GM19328 (cell line): ENCODE data around the gene NEDD1.

Source experiments
- ATAC-seq: cut with Tn5 transposase; IDR thresholded peaks from one replicate; pipeline ENCODE4 v1.9.1; 2021; ENCODE audit warnings: mild to moderate bottlenecking, moderate library complexity; ENCODE audit not compliant: unreplicated experiment

Gene NEDD1

DNA sequence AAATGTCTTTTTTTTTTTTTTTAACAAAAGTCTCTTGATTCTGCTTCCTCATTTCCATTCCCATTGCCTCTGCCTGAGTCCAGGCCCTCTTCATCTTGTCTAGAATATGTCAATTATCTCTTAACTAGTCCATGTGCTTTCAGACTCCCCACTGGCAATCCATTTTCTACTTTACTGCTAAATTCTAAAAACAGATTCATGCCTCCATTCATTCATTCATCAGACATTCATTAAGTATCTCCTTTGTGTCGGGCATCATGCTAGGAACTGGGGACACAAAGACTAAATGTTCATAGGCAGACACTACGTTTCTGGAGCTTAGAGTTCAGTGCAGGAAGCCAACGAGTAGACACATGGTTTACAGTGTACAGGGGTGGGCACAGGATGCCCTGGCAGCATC, 9.6 kb upstream of the NEDD1 start:
- no peak for ATAC-seq

DNA sequence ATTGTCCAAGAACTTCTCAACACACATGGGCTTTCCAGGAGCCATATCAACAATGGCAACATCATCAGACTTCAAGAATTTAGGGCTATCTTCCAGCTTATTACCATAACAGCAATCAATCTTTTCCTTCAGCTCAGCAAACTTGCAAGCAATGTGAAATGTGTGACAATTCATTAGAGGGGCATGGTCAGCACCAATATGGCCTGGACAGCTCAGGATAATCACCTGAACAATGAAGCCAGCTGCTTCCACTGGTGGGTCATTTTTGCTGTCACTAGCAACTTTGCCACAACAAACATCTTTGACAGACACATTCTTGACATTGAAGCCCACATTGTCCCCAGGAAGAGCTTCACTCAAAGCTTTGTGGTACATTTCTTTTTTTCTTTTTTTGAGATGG, 5.9 kb upstream of the NEDD1 start:
- no peak for ATAC-seq

DNA sequence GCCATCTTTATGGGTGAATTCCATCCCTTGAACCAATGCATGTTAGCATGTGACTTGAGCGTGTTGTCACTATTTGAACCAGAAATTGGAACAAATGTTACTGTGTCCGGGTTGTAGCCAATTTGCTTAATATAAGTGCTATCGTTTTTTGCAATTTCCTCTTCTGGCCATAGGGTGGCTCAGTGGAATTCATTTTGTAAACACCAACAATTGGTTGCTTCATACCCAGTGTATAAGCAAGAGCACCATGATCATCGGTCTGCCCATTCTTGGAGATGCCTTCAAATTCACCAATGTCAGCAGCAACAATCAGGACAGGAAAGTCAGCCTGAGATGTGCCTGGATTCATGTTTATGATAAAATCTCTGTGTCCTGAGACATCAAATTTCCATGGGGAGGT, 5.0 kb upstream of the NEDD1 start:
- ATAC-seq, result no peak

DNA sequence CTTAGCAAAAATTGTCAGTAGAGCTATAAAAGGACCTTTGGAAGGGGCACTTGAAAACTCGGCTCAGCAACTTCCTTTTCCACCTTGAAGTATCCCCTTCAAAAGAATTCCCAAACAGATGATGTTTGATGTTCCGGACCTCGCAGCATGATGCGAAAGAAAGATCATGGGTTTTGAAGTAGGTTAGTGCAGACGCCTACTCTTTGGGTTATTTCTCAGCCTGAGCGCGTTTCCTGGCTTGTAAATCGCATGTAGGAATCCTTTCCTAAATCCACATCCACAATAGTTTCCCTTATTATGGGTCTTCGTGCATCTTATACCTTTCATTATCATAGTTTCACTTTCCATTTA, 584 bp upstream of the NEDD1 start:
- no peak for ATAC-seq

DNA sequence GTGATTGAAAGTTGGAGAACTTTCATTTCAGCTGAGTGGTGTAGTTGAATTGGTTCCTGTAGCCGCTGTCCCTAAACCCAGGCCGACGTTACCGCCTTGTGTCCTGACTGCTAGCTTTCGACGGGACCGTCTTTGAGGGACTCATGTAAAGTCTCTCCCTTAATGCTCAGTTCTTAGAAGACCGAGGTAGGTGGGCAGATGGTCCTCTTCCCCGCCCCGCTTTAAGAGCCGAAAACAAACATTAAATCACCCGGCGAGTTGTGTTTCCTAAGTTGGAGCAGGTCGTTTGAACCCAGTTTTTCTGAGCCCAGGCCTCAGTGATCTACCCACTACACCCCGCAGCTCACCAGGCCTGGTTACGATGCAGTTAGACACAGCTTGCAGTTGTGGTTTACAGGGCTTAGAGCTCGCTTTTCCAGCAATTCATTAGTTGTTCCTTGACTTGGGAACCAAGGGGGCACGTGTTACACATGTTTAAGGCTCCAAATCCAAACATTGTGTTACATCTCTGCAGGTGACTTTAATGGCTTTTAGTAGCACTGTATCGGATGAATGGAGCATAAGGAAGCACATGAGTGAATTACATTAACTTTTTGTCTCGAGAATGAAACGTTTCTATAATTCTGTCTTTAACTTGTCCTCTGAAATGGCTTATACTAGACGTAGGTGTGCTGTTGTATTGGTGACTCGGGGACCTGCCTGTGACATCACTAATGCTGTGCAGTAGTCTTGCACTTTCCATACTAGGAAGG, 790 bp downstream of the NEDD1 start:
- ATAC-seq, result peak; percentile 18

DNA sequence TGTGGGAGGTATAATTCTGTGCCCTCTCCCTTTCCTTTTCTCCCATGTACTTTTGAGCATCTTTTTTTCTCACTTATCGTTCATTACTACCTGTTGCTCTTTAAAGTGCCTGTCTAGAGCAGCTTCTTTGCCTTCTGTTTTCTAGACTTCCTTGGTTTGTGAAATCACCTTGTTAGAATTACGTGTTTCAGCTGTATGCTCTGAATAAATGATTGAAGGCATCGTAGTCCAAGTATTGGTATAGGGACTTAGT, 1.3 kb downstream of the NEDD1 start:
- no peak for ATAC-seq

DNA sequence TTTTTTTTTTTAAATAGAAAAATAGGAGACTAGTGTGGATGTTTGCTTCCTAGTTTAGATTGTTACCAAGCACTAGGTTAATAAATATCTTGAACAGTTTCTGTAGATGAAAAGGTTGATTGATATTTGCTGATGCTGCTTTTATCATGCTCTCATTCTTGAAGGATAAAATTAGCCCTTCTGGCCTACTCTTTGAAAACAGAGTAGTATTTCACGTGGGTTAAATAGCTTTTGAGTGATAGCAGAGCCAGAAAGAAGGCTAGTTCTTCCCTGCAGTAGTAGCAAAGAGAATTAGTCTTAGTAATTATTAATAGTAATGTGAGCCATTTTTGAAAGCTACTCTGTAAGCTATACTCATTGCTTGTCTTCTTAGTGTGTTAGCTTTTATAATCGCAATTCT, 5.2 kb downstream of the NEDD1 start:
- no peak for ATAC-seq

DNA sequence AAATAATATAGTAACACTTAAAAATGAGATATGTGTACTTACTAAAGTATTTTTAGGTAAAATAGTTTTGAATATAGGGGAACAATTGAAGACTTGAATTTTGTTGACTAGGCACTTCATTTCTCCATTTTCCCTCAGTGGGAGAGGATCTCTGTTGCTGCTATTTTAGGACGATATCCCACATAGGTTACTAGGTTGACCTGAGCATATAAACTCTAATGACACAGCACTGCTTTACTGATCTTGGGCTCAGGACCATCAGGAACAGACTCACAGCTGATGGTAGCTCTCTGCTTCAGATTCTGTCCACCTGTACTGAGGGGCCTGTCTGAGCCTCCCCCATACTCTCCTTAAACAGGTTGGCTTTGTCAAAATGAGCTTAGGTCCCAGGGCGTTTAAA, 5.9 kb downstream of the NEDD1 start:
- ATAC-seq, result no peak

DNA sequence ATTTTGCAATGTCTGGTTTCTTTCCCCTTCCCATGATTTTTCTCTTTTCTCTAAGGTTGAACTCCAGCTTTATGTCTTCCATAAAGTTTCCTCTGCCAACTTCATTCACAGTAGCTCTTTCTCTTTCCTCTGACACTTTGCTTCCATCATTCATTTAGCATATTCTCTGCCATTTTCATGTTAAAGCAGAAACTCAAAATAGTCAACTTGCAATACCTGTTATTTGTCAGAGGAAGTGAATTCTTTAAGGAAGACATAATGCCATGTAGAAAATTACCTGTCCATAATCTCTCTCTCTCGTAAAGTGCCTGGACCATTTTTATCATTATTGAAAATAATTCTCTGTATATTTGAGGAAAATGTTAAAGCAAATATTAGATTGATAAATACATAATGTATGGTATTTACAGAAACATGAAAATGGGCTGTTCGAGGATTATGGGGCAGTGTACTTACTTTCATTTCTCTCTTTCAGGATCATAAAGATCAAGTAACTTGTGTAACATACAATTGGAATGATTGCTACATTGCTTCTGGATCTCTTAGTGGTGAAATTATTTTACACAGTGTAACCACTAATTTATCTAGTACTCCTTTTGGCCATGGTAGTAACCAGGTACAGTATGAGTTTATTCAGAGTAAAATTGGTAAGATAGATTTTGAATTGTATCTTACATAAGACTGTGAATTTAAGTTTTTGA, 12.6 kb downstream of the NEDD1 start:
- no peak for ATAC-seq

DNA sequence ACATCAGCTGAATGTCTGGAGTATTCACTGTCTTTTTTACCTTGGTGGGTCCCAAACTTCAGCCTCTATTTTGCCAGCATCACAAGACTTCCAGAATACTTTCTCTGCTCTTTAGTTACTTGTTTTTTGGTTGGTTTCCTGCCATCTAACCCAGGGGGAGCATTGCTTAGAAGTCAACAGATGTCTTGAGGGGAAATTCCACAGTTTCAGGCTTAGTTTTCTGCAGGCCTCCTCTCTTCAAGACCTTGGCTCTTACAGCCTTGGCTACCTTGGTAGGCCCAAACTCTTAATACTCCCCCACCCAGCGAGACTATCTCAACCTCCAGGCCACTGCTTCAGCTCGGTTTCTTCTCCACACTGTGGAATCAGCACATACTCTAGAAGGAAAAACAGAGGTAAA, 41.7 kb downstream of the NEDD1 start:
- no peak for ATAC-seq

DNA sequence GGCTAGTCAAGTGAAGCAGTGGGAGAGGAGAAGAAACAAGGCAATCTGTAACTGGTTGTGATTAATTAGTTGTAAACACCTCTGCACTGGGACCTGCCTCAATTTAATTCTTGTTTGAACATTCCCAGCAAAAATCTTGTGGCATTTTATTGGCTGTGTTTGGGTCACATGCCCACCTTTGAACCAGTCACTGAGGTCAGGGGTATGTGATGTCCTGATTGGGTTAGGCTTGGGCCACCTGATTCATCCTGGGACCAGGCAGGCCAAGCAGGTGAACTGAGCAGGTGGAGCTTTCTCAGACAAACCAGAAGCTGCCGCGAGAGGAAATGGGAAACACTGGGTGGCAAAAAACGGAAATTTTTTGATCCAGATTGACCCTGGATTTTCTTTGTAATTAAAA, 72.5 kb downstream of the NEDD1 start:
- ATAC-seq, result no peak

DNA sequence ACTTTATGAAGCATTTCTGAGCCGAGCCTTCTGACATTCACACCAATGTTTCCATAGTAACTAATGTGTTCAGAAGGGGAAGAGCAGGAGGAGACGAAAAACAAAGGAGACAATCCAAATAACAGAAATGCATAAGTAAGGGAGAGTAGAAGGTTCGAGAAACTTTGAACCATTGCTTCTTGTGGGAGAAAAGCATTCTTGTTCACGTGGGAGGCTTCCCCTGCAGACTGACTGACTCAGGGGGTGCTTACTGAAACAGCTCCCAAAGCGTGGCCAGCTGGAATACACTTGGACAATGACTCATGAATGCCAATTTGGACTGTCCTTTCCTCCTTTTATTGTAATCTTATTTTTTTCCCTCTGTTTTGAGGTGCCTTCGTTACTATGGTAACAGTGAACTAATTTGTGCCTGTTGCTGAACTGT, 73.9 kb downstream of the NEDD1 start:
- no peak for ATAC-seq

DNA sequence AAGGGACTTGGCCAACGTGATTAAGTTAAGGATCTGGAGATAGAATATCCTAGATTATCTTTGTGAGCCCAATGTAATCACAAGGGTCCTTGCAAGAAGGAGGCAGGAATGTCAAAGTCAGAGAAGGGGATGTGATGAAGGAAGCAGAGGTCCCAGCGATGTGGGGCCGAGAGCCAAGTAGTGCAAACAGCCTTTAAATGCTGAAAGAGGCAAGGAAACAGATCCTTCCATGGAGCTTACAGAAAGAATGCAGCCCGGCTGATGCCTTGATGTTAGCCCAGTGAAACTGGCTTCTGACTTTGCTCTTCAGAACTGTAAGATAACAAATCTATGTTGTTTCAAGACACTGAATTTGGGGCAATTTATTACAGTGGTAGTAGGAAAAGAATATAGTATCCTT, 74.9 kb downstream of the NEDD1 start:
- no peak for ATAC-seq

DNA sequence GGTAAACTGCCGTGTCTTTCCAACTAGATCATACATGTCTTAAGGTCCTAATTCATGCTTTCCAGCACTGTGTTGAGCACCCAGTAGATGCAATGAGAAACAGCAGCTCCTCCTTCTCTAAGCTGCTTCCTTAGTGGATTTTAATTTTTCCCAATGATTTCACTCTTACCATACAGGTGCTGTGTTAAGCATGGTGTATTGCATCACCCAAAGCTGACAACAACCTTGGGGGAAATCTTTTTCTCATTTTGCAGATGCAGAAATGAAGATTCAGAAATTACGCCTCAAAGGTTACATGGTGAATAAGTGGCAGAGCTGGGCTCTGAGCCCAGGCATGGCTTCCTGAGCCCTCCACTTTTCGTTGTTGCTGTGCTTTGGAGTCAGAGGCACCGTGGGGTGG, 75.6 kb downstream of the NEDD1 start:
- ATAC-seq, result no peak

DNA sequence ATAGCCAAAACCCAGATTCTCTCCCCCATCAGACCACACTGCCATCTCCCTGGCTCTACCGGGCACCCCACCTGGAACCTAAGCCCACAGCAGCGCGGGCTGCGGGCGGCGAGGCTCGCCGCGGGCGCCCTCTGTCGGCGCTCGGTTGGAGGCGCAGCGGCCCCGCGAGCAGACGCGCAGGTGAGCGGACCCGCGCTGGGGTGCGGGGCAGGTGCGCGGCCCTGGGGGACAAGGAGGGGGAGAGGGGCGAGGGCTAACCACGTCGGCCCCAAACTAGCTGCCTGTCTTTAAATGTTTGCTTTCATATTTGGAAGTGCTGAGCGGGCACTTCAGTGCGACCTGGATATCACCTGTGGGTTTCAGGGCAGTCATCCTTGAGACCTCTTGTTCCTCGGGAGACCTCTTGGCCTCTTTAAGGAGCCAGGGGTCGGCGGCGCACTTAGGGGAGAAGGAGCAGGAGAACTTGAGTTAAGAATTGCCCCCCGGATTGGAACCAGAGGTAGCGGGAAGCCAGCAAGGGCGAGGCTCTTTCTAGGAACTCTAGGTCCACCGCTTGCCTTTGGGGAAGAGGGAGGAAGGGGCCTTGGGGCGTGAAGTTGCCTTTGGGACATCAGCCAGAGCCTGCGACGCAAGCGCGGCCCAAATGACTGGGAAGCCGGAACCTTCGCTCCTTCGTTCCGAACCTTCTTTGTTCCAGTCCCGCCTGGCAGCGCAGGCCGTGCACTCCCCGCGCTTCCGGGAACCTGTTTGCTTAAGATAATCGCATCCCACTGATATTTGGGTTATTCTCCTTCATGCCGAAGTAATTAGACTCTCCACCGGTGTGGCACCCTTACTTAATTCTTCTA, 78.7 kb downstream of the NEDD1 start:
- ATAC-seq, result peak; percentile 72

DNA sequence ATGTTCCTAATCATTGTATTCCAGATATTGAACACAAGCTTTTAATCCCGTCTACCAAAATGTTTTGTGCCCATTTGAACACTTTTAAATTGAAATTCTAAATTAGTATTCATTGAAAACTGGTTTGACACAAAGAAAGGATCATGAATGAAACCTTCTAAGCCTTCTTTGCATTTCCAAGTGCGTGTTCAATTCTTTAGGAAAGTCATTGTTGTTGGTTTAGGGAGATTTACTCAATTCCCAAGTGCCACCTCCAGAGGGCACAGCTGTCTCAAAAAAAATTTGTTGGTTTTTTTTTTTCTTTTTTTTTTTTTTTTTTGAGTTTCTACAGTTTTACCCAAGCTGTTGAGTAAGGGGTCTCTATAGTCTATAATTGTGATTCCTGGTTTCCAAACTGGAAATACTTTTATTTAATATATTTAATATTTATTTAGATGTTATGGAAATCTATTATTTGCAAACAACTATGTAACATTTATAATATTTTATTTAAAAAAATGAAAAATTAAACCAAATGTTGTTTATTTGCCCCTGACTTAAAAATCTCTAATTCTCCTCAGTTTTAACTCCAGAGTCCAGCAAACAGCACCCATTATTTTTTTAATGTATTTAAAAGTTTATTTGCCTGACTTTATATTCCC, 79.9 kb downstream of the NEDD1 start:
- ATAC-seq, result no peak

DNA sequence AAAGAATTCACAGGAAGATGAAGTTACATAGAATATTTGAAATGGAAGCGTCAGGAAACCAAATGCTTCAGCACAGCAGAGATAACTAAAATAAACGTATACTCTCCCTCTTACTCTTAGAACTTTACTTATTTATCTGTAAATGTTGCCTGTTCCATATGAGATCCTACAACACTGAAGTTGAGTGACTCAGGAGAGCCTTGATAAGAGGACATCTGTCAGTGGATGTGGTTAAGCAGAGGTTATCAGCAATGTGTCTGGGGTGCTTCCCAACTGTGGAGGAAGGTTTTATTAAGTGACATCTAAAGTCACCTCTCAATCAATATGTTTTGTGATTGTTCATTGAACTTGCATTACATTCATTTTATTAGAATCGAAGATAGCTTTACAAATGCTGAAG, 81.9 kb downstream of the NEDD1 start:
- no peak for ATAC-seq

DNA sequence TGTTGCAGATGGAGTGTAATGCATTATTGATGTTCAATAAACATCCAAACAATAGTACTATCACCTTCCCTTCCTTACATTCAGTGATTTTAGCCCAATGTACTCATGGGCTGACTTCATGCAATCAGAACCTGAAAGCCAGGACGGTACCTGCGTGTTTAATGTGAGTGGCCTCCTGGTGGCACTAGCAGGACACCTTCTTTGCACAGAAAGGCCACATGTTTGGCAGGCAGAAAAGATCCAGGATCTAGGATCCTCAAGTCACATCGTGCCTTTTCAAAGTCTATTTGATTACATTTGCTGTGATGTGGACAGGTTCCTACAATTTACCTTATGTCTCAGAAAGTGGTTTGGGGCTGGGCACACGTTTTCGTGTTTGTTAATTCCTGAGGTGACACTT, 82.9 kb downstream of the NEDD1 start:
- no peak for ATAC-seq

DNA sequence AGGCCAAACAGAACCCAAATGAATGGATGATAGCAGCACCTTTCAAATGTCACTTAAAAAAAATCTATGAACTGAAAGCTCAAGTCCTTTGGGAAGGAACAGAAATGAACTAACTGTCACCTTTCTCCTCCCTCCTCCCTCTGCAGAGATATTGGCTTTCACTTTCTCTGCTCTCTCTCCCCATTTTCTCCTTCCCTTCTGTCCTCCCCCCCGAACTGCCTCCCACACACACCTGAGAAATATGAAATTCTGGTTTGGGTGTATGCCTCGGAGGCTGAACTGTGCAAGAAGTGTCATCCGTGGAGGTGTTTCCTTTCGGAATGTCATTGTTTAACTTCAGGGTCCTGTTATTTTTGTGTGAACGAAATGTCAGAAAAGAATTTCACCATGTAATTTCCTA, 87.8 kb downstream of the NEDD1 start:
- ATAC-seq, result no peak

DNA sequence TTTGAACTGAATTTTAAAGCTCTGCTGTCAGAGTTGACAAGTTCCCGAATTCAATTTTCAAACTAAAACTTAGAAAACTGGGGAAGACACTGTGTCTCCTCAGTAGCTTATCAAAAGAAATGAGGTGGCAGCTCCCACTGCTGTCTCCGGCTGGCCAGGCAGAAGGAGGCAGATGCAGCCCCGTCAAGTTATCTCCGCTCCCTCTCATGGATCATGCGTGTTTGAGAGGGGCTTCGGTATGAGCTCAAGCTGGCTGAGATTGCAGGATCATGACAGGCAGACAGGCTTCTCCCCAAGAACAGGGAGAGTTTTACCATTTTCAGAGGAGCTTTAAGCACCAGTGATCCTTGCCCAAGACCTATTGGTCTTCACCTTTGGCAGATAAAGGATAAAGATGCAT, 88.8 kb downstream of the NEDD1 start:
- no peak for ATAC-seq

DNA sequence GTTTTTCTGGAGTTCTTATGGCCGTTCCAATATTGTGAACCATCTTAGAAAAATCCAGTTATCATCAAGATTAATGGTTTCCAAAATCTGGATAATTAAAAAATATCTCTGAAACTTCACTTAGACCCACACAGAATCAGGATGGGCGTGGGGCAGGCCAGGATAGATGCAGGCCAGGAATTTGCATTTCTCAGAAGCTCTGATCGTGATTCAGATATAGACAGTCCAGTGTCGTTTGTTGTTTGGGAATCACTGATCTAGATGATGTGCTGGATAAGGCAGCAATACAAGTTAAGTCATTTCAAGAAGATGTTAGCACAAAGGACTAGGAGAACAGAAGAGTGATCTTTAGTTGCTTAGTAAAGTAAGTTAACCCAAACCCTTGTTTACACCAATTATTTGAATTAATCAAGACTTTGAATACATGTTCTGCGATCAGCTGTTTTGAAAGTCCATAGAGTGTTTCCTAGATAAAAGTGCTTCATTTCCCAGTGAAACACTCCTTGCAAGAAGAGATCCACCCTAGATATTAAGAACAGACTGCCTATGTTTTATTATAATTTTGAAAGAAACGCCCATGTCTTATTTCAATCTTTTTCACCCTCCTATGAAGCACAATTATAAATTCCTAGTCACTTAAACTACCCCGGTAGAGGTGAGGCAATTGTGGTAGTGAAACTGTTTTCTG, 90.9 kb downstream of the NEDD1 start:
- ATAC-seq, result no peak
